Panc1 (cell line): Measurements from ENCODE around the gene DAD1.

Source experiments
- CTCF ChIP-seq: fragments of 450-650 bp; IDR thresholded peaks from 2 replicates; pipeline ENCODE4 v1.5.1; 2017; ENCODE audit warnings: mild to moderate bottlenecking
- POLR2AphosphoS5 ChIP-seq: IDR thresholded peaks from 2 replicates; pipeline ENCODE4 v1.6.1; 2012; ENCODE audit warnings: mild to moderate bottlenecking, low read depth, low read length, moderate library complexity
- TF ChIP-seq, protein P1 (sequence below), 2 experiments: IDR thresholded peaks; 2 replicates each; pipeline ENCODE4 v1.6.1; 2011 to 2012; ENCODE audit warnings: low read depth in 2 of 2, control low read depth in 1 of 2, low read length in 1 of 2, mild to moderate bottlenecking in 1 of 2, moderate library complexity in 1 of 2; ENCODE audit not compliant: insufficient read depth in 1 of 2

DNA sequence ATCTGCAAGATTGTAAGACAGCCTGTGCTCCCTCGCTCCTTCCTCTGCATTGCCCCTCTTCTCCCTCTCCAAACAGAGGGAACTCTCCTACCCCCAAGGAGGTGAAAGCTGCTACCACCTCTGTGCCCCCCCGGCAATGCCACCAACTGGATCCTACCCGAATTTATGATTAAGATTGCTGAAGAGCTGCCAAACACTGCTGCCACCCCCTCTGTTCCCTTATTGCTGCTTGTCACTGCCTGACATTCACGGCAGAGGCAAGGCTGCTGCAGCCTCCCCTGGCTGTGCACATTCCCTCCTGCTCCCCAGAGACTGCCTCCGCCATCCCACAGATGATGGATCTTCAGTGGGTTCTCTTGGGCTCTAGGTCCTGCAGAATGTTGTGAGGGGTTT, 37.4 kb downstream of the DAD1 start:
- TF ChIP-seq POLR2AphosphoS5: no peak
- no peak for TF ChIP-seq CTCF
- TF ChIP-seq, protein P1, sequence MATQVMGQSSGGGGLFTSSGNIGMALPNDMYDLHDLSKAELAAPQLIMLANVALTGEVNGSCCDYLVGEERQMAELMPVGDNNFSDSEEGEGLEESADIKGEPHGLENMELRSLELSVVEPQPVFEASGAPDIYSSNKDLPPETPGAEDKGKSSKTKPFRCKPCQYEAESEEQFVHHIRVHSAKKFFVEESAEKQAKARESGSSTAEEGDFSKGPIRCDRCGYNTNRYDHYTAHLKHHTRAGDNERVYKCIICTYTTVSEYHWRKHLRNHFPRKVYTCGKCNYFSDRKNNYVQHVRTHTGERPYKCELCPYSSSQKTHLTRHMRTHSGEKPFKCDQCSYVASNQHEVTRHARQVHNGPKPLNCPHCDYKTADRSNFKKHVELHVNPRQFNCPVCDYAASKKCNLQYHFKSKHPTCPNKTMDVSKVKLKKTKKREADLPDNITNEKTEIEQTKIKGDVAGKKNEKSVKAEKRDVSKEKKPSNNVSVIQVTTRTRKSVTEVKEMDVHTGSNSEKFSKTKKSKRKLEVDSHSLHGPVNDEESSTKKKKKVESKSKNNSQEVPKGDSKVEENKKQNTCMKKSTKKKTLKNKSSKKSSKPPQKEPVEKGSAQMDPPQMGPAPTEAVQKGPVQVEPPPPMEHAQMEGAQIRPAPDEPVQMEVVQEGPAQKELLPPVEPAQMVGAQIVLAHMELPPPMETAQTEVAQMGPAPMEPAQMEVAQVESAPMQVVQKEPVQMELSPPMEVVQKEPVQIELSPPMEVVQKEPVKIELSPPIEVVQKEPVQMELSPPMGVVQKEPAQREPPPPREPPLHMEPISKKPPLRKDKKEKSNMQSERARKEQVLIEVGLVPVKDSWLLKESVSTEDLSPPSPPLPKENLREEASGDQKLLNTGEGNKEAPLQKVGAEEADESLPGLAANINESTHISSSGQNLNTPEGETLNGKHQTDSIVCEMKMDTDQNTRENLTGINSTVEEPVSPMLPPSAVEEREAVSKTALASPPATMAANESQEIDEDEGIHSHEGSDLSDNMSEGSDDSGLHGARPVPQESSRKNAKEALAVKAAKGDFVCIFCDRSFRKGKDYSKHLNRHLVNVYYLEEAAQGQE (IDR thresholded peaks at IDR 0.05; ENCODE audit: insufficient read depth in 1 of 2, low read depth in 2 of 2, low read length in 1 of 2): no peak
